Stimulated activated CD8-positive, alpha-beta memory T cell treated with anti-CD3 and anti-CD28 coated beads, Interleukin-4, amount 100 ng/mL, for 4 hours (primary cell): Measurements from ENCODE around the gene FLT3.
"Not testable (repeated sequence)": the region's sequence is repeated elsewhere in the genome, so short reads cannot be mapped to it uniquely, and the experiment has no call there.

ENCODE experiments used
- DNase-seq, 2 donors: peaks; one replicate each; pipeline ENCODE4 v3.0.0-alpha.2; 2020; ENCODE audit warnings: low read depth in 2 of 2, low spot score in 1 of 2

The FLT3 gene

GRCh38 chr13:27975564-27976361 lies 124.6 kb downstream of the FLT3 start:
- no peak for DNase-seq

GRCh38 chr13:27973961-27974662 lies 126.3 kb downstream of the FLT3 start:
- DNase-seq = no peak

GRCh38 chr13:27973291-27973690 lies 127.1 kb downstream of the FLT3 start:
- no peak for DNase-seq

GRCh38 chr13:27972478-27972820 lies 127.9 kb downstream of the FLT3 start:
- DNase-seq = no peak

GRCh38 chr13:27971776-27972477 lies 128.4 kb downstream of the FLT3 start:
- DNase-seq = no peak

GRCh38 chr13:27971236-27971645 lies 129.1 kb downstream of the FLT3 start:
- no peak for DNase-seq

- DNase-seq = no peak
These were observed 129.8 kb downstream of the FLT3 start for GRCh38 chr13:27970382-27971235.

GRCh38 chr13:27969866-27970229 lies 130.5 kb downstream of the FLT3 start:
- no peak for DNase-seq

- DNase-seq = no peak
These were observed 131.1 kb downstream of the FLT3 start, which contains the start of gene CDX2 for GRCh38 chr13:27969082-27969865. Gene CDX2 (minus strand): TSS chr13:27969315. CDS start chr13:27969006, 309 bp downstream.

GRCh38 chr13:27968316-27969081 lies 131.9 kb downstream of the FLT3 start:
- DNase-seq = no peak

GRCh38 chr13:27967736-27968315 lies 132.6 kb downstream of the FLT3 start:
- DNase-seq = no peak

- no peak for DNase-seq
These were observed 133.1 kb downstream of the FLT3 start for GRCh38 chr13:27967203-27967735.

- no peak for DNase-seq
These were observed 133.7 kb downstream of the FLT3 start for GRCh38 chr13:27966641-27967202.

GRCh38 chr13:27965740-27966640 lies 134.4 kb downstream of the FLT3 start:
- DNase-seq = no peak

GRCh38 chr13:27965343-27965739 lies 135.0 kb downstream of the FLT3 start:
- no peak for DNase-seq

GRCh38 chr13:27964741-27965323 lies 135.5 kb downstream of the FLT3 start:
- no peak for DNase-seq

GRCh38 chr13:27964206-27964605 lies 136.2 kb downstream of the FLT3 start:
- not testable (repeated sequence) for DNase-seq
